ENCODE data around the gene MIA. TPM values are rescaled to one million over a fixed set of nuclear protein-coding genes. Genes with fewer than 3 reads are reported as not detected.

MIA gene
- total RNA-seq, 1 donor from 2014 or later = not detected

DNA sequence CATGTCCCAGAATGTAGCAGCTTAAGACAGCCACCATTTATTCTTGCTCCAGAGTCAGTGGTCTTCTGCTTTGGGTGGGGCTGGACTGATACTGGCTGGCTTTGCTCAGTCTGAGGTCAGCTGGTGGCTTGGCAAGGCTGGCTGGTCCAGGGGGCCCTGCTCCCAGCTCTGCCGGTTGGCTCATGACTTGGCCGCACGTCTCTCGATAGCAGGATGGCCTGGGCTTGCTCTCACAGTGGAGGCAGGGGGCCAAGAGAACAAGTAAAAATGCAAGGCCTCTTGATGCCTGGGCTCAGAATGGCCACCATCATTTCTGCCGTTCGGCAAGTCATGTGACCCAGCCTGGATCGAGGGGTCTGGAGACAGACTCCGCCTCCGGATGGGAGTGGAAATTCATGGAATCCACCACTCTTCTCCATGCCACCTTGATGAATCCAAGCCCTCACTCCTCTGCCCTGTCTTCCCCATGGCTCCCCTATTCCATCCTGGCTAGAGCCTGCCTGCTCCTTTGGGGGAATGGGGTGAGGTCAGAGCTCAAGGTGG, 38.1 kb upstream of the MIA start:
- TF ChIP-seq, protein P1, sequence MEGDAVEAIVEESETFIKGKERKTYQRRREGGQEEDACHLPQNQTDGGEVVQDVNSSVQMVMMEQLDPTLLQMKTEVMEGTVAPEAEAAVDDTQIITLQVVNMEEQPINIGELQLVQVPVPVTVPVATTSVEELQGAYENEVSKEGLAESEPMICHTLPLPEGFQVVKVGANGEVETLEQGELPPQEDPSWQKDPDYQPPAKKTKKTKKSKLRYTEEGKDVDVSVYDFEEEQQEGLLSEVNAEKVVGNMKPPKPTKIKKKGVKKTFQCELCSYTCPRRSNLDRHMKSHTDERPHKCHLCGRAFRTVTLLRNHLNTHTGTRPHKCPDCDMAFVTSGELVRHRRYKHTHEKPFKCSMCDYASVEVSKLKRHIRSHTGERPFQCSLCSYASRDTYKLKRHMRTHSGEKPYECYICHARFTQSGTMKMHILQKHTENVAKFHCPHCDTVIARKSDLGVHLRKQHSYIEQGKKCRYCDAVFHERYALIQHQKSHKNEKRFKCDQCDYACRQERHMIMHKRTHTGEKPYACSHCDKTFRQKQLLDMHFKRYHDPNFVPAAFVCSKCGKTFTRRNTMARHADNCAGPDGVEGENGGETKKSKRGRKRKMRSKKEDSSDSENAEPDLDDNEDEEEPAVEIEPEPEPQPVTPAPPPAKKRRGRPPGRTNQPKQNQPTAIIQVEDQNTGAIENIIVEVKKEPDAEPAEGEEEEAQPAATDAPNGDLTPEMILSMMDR (conservative IDR thresholded peaks at IDR 0.05; ENCODE audit: low read depth, low read length) = no peak
- no peak for DNase-seq (ENCODE audit: low read depth)
- no peak overlapping the region for H3K4me3 ChIP-seq (ENCODE audit: low read depth, low read length)

DNA sequence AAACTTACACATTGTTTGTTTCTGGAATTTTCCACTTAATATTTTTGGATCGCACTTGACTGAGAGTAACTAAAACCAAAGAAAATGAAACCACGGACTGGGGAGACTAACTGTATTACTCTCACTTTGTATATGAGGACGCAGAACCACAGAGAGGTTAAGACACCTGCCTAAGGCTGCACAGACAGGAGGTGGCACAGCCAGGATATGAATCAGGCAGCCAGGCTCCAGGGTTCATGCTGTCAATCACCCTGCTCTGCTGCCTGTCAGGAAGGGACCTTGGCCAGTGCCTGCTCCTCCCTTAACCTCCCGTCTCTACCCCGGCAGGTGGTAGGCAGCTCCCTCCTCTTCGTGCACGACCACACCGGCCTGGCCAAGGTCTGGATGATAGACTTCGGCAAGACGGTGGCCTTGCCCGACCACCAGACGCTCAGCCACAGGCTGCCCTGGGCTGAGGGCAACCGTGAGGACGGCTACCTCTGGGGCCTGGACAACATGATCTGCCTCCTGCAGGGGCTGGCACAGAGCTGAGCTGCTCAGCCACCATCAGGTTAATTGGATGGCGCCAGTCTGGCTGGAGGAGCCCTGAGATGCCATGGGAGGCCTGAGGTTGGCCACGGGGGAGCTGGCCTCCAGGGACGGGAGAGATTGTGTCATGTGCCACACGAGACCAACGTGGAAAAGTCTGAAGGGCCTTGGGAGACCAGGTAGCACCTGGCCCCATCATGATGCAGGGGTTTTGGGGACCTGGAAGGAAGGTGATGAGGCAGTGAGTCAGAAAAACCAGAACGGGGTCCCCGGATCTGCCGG, 36.1 kb upstream of the MIA start:
- TF ChIP-seq, protein P1 (conservative IDR thresholded peaks at IDR 0.05; ENCODE audit: low read depth, low read length) = no peak
- H3K4me3 ChIP-seq (ENCODE audit: low read depth, low read length) = no peak overlapping the region
- DNase-seq (ENCODE audit: low read depth) = no peak

DNA sequence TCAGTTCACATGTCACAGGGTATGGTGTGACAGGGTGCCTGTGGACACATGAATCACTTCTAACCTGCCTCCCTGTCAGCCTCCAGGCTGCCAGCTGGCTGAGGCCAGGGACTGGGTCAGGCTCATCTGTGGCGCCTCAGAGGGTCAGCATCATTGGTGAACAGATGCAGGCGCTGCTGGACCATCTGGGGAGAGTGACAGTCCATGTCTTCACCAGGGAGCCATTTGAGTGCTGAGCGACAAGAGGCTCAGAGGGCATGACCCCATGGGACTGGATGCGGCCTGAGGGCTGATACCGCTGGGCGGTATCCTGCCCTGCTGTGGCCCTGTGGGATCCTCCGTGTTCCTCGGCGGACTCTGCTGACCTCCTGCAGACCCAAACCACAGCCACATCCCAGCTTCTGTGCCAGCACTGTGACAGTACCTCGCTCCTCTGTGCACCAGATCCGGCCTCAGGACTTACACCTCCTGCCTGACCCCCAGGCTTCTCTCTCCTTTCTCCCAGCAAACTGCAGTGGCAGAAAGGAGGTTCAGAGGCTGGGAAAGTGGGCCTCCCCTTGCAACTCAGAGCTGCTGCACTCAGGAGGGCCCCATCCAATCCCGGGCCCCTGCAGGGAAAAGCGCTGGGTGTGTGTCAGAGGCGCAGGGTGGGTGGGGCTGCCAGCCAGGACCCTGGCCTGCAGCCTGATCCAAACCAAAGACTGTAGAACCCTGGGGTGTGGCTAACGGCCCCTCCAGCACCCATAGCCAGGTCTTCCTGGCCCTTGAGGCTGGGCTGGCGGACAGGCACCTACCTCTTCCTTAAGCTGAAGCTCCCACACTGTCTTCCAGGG, 35.2 kb upstream of the MIA start:
- H3K4me3 ChIP-seq (ENCODE audit: low read depth, low read length) = no peak overlapping the region
- DNase-seq (ENCODE audit: low read depth) = no peak
- TF ChIP-seq, protein P1 (conservative IDR thresholded peaks at IDR 0.05; ENCODE audit: low read depth, low read length) = no peak

DNA sequence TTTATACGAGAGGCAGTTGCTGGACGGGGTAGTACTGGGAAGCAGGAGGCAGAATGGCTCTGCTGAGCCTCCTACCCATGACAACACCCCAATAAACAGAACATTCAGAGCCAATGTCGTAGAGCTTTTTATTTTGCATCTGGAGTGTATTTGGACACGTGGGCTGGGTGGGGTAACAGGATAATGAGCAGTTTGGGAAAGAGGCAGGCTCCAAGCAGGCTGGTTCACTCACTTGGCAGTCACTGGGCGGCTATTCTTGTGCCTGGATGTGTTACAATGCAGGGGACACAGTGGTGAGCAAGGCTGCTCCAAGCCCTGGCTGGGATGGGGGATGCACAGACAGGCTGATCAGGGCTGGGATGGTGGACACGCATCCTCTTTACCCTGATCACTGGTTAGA, 34.6 kb upstream of the MIA start:
- no peak overlapping the region for H3K4me3 ChIP-seq (ENCODE audit: low read depth, low read length)
- DNase-seq (ENCODE audit: low read depth) = no peak
- TF ChIP-seq, protein P1 (conservative IDR thresholded peaks at IDR 0.05; ENCODE audit: low read depth, low read length) = no peak

DNA sequence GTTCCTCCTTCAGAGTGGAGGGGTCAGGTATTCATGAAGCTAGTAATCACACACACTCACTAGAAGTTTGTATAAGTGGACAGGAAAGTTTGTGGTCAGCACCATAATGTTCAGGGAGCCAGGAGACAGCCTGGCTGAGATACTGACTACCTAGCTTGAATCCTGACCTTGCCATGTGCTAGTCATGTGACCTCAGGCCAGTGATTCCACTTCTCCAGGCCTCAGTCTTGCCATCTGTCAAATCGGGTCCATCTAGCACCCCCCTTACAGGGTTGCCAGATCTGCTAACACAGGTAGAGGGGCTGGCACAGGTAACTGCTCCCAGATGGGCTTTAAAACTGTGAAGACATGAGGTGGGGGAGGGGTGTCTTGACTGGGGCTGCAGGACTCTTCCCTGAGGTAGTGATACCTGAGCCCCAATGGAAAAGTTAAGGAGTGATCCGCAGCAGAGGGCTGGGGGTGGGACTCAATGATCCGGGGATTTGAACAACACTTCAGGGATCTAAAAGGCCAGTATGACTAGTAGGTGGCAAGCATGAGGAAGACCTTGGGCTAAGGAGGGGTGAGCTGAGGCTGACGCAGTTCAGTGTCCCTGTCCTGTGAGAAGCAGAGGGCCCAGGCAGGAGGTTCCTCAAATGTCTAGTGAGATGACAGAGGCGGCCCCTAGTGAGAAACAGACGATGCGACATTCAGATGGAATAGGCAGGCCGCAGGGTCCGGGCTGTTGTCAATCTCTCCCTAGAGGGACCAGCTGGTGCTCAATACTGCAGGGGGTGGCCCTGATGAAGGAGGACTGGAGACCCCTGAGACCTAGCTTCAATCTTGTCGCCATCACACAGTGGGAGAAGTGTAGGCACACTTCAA, 33.6 kb upstream of the MIA start:
- TF ChIP-seq, protein P1 (conservative IDR thresholded peaks at IDR 0.05; ENCODE audit: low read depth, low read length) = no peak
- H3K4me3 ChIP-seq (ENCODE audit: low read depth, low read length) = no peak overlapping the region
- DNase-seq (ENCODE audit: low read depth) = no peak

DNA sequence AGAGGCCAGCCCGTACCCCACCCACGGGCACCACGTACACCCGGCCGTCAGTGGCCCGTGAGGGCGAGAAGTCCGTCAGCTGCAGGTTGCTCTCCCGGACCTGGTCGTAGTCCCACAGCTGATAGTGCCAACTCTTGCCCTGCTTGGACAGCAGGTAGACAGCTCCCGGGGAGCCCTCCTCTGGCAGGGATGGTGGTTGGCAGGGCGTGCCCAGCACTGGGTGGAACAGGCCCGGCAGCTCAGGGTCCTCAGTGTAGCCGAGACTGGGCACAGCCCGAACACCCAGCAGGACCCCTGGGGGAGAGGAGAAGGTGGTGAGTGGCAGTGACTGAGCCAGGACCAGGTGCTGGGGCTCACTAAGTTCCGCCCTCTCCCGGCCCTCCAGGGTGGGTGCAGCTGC, 32.8 kb upstream of the MIA start:
- H3K4me3 ChIP-seq (ENCODE audit: low read depth, low read length) = no peak overlapping the region
- TF ChIP-seq, protein P1 (conservative IDR thresholded peaks at IDR 0.05; ENCODE audit: low read depth, low read length) = no peak
- DNase-seq (ENCODE audit: low read depth) = no peak

All from epithelial cell of proximal tubule (primary cell).